ENCODE results near the gene KDM4B. TPM values are rescaled to one million over a fixed set of nuclear protein-coding genes. Genes with fewer than 3 reads are reported as not detected.

KDM4B gene
- total and polyA plus RNA-seq, 7 donors: 9.3 to 45.9 (median 29.5) TPM

DNA sequence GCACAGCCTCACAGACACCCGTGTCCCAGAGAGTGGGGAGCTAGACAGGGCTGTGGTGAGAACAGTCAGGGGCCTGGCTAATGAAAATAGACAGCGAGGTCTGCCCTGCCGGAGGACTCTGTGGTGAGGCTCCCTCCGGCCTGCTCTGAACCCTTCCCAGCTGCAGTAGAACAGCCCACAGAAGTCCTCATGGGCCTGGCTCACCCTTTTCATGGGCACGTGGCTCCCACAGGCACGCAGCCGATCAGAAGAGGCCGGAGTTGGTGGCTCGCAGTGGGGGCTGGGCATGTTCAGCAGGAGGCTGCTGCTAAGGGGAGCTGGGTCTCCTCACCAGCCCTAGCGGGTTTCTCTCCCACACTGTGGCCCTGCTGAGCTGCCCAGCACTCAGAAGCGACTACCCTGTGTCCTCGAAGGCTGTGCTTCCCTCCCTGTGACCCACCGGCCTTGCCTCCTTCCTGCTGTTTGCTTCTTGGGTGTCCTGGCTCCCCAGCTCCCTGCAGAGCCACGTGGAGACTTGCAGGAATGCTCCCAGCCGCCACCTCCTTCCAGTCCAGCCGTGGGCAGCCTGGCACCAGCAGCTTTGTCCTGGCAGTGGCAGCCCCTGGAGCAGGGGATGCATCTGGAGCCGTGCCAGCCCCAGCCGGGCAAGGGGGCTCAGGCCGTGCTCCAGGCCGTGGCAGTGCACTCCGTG lies 138.7 kb downstream of the KDM4B start:
- H3K27me3 ChIP-seq (ENCODE audit: insufficient read depth in 3 of 3, low read length in 2 of 3): no peaks in the 10 kb centered on the region
- 60 to 75% (median 65%) methylated on average over 17 to 21 of the region's 21 CpGs for WGBS, 3 donors
- TF ChIP-seq, protein P1, sequence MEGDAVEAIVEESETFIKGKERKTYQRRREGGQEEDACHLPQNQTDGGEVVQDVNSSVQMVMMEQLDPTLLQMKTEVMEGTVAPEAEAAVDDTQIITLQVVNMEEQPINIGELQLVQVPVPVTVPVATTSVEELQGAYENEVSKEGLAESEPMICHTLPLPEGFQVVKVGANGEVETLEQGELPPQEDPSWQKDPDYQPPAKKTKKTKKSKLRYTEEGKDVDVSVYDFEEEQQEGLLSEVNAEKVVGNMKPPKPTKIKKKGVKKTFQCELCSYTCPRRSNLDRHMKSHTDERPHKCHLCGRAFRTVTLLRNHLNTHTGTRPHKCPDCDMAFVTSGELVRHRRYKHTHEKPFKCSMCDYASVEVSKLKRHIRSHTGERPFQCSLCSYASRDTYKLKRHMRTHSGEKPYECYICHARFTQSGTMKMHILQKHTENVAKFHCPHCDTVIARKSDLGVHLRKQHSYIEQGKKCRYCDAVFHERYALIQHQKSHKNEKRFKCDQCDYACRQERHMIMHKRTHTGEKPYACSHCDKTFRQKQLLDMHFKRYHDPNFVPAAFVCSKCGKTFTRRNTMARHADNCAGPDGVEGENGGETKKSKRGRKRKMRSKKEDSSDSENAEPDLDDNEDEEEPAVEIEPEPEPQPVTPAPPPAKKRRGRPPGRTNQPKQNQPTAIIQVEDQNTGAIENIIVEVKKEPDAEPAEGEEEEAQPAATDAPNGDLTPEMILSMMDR (IDR thresholded peaks at IDR 0.05): no peak
- ATAC-seq: no peak
- no peaks in the 10 kb centered on the region for H3K9me3 ChIP-seq
- DNase-seq: no peak
- H3K36me3 ChIP-seq (ENCODE audit: insufficient read depth in 1 of 2, low read depth in 1 of 2): peaks cover 0 to 31% of the 10 kb centered on the region in 2 donors
- intact Hi-C loops (cut with DNase I): no loop called here
- H3K4me1 ChIP-seq: peaks cover 26% of the 10 kb centered on the region
- H3K27ac ChIP-seq: no peak overlapping the region
- H3K4me3 ChIP-seq: no peak overlapping the region

DNA sequence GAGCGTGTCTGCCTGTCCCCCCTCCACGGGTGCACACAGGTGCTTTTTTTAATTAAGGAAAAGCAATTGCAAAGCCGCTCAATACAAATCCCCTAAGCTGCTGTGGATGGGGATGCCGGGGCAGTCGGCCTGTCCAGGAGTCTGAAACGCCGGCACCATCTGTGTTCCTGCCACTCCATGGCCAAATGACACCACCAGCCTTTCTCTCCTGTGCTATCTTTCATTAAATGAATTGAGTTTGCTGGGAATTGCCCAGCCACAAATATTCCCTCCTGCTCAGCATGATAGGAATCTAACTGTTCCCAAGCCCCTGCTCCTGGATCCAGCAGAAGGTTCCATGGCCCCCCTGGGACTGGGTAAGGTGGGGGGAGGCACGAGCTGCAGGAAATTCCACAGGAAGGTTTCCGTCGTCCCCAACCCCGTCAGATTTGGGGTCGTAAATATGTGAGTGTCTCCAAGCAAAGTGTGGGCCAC lies 139.2 kb downstream of the KDM4B start:
- no peak for DNase-seq
- ATAC-seq: no peak
- no peak overlapping the region for H3K4me3 ChIP-seq
- peaks cover 21% of the 10 kb centered on the region for H3K4me1 ChIP-seq
- no peaks in the 10 kb centered on the region for H3K27me3 ChIP-seq (ENCODE audit: insufficient read depth in 3 of 3, low read length in 2 of 3)
- H3K36me3 ChIP-seq (ENCODE audit: insufficient read depth in 1 of 2, low read depth in 1 of 2): peaks cover 0 to 36% of the 10 kb centered on the region in 2 donors
- TF ChIP-seq, protein P1 (IDR thresholded peaks at IDR 0.05): no peak
- H3K9me3 ChIP-seq: no peaks in the 10 kb centered on the region
- intact Hi-C loops (cut with DNase I): no loop called here
- 75 to 83% (median 81%) methylated on average over 12 of the region's 12 CpGs for WGBS, 3 donors
- no peak overlapping the region for H3K27ac ChIP-seq

GRCh38 chr19:5108866-5109265 lies 140.0 kb downstream of the KDM4B start:
- ATAC-seq (no peak), DNase-seq (no peak)
- H3K27me3 ChIP-seq (ENCODE audit: insufficient read depth in 3 of 3, low read length in 2 of 3): no peaks in the 10 kb centered on the region
- H3K27ac ChIP-seq: no peak overlapping the region
- peaks cover 15% of the 10 kb centered on the region for H3K4me1 ChIP-seq
- WGBS, 3 donors: 93 to 96% (median 95%) methylated on average over 13 of the region's 13 CpGs
- peaks cover 0 to 42% of the 10 kb centered on the region in 2 donors for H3K36me3 ChIP-seq (ENCODE audit: insufficient read depth in 1 of 2, low read depth in 1 of 2)
- H3K4me3 ChIP-seq: no peak overlapping the region
- H3K9me3 ChIP-seq: no peaks in the 10 kb centered on the region
- intact Hi-C loops (cut with DNase I): no loop called here
- TF ChIP-seq, protein P1 (IDR thresholded peaks at IDR 0.05): no peak

DNA sequence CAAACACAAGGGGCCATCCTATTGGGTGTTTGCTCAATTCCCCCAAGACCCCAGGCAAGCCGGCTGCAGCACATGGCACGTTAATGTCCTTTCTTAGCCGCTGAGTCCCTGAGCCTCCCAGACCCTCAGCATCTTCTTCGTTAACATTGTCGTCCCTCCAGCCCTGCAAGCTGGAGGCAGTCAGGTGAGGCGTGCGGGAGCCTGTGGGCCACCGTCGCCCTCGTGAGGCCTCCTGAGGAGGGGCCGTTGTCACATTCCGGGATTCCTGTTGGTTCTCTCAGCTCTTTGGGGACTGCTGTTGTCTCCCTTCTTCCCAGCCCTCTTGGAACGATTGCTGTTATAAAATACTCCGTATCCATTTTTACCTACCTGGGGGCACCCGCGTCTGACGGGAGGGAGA lies 140.6 kb downstream of the KDM4B start:
- intact Hi-C loops (cut with DNase I): no loop called here
- H3K27me3 ChIP-seq (ENCODE audit: insufficient read depth in 3 of 3, low read length in 2 of 3): no peaks in the 10 kb centered on the region
- TF ChIP-seq, protein P1 (IDR thresholded peaks at IDR 0.05): no peak
- peaks cover 0 to 49% of the 10 kb centered on the region in 2 donors for H3K36me3 ChIP-seq (ENCODE audit: insufficient read depth in 1 of 2, low read depth in 1 of 2)
- no peak overlapping the region for H3K27ac ChIP-seq
- H3K4me1 ChIP-seq: peaks cover 8% of the 10 kb centered on the region
- H3K4me3 ChIP-seq: no peak overlapping the region
- no peaks in the 10 kb centered on the region for H3K9me3 ChIP-seq
- DNase-seq (no peak), ATAC-seq (no peak)
- 90 to 93% (median 91%) methylated on average over 17 of the region's 17 CpGs for WGBS, 3 donors

GRCh38 chr19:5110546-5110945 lies 141.6 kb downstream of the KDM4B start:
- 91 to 95% (median 94%) methylated on average over 23 to 27 of the region's 27 CpGs for WGBS, 3 donors
- ATAC-seq: no peak

More at GRCh38 chr19:5110546-5110945, 141.6 kb downstream of the KDM4B start:
- Histone ChIP-seq H3K36me3 (ENCODE audit: insufficient read depth in 1 of 2, low read depth in 1 of 2) (peaks cover 0 to 51% of the 10 kb centered on the region in 2 donors), H3K4me3 (no peak overlapping the region), H3K4me1 (no peaks in the 10 kb centered on the region), H3K9me3 (no peaks in the 10 kb centered on the region), H3K27ac (no peak overlapping the region), H3K27me3 (ENCODE audit: insufficient read depth in 3 of 3, low read length in 2 of 3) (no peaks in the 10 kb centered on the region)
- intact Hi-C loops (cut with DNase I): no loop called here
- no peak for DNase-seq
- TF ChIP-seq, protein P1 (IDR thresholded peaks at IDR 0.05): no peak

Measured in psoas muscle (tissue), 8 donors.